HCT116 (cell line): ENCODE measurements around the gene ACVRL1. TPM values are rescaled to one million over a fixed set of nuclear protein-coding genes. Genes with fewer than 3 reads are reported as not detected.

Experiments used
- ATAC-seq: fragments of 200-7000 bp; cut with Tn5 transposase; 2 replicates; pipeline ENCODE4 v1.9.1; 2020; ENCODE audit warnings: mild to moderate bottlenecking, moderate library complexity
- BruUV-seq: library from RNA; stranded (reverse); fragments of 400-500 nt; replicated peaks from 2 replicates; lab custom pipeline; 2021; lab: Mats Ljungman, UMichigan
- CTCF ChIA-PET: fragments of 300-600 bp; sonication (Branson Sonifier 250); formaldehyde crosslinking; loops from one replicate; lab custom pipeline; 2021; ENCODE audit warnings: antibody characterized with exemption; lab: Charles Lee
- POLR2A ChIA-PET: fragments of 300-600, 350-600 bp; sonication (Branson Sonifier 250); formaldehyde crosslinking; loops from one replicate; lab custom pipeline; 2021; ENCODE audit warnings: antibody characterized with exemption; lab: Charles Lee
- RAD21 ChIA-PET, 2 experiments: fragments of 300-600 bp; sonication (Branson Sonifier 250); formaldehyde crosslinking; loops; one replicate each; lab custom pipeline; 2023; ENCODE audit warnings: low total read pairs in 2 of 2; ENCODE audit not compliant: uncharacterized antibody in 2 of 2, unreplicated experiment in 2 of 2, low non-redundant PET in 1 of 2; lab: Charles Lee
- DNase-seq: peaks from one replicate; pipeline ENCODE4 v3.0.0-alpha.2; 2010; ENCODE audit warnings: low read depth, low spot score
- H2AFZ ChIP-seq: fragments of 200-600 bp; shearing (Covaris generic), sonication (generic); 2 replicates; pipeline ENCODE4 v1.6.1; 2017; ENCODE audit warnings: low read depth, mixed run types, mixed read lengths, antibody characterized with exemption, low read length; ENCODE audit not compliant: poor library complexity, severe bottlenecking
- H3K27ac ChIP-seq: 2 replicates; pipeline ENCODE4 v1.5.1; 2012; ENCODE audit warnings: low read depth, low read length
- H3K27me3 ChIP-seq: fragments of 200-600 bp; sonication (generic); 2 replicates; pipeline ENCODE4 v1.6.1; 2016; ENCODE audit warnings: mixed run types, low read length, mixed read lengths; ENCODE audit not compliant: insufficient read depth
- H3K36me3 ChIP-seq, 2 experiments: fragments of 200-500 bp in 1 of 2; fragments of 200-600 bp in 1 of 2; sonication (Bioruptor generic) in 1 of 2; sonication (generic) in 1 of 2; 2 replicates each; pipeline versions ENCODE4 v1.5.1 to v1.6.1; 2014 to 2016; ENCODE audit warnings: low read length in 2 of 2, inconsistent platforms in 1 of 2, mixed read lengths in 1 of 2, mixed run types in 1 of 2; ENCODE audit not compliant: insufficient read depth in 2 of 2, control insufficient read depth in 1 of 2
- H3K4me1 ChIP-seq, 2 experiments: fragments of 200-600 bp in 1 of 2; sonication (generic) in 1 of 2; 2 replicates each; pipeline versions ENCODE4 v1.5.1 to v1.6.1; 2012 to 2017; ENCODE audit warnings: low read length in 2 of 2, inconsistent platforms in 1 of 2, mild to moderate bottlenecking in 1 of 2, mixed read lengths in 1 of 2, mixed run types in 1 of 2, moderate library complexity in 1 of 2; ENCODE audit not compliant: insufficient read depth in 2 of 2, control insufficient read depth in 1 of 2
- H3K4me2 ChIP-seq: fragments of 200-600 bp; sonication (generic); 2 replicates; pipeline ENCODE4 v1.6.1; 2017; ENCODE audit warnings: mixed run types, low read length, mixed read lengths
- H3K4me3 ChIP-seq, 2 experiments: fragments of 200-600 bp in 1 of 2; sonication (generic) in 1 of 2; replicated peaks in 1 of 2; 2 replicates each; pipeline ENCODE4 v1.5.1; 2011 to 2016; ENCODE audit warnings: low read length in 2 of 2, control low read depth in 1 of 2, low read depth in 1 of 2, mild to moderate bottlenecking in 1 of 2, mixed read lengths in 1 of 2, mixed run types in 1 of 2
- H3K79me2 ChIP-seq: fragments of 200-600 bp; sonication (generic); 2 replicates; pipeline ENCODE4 v1.6.1; 2017; ENCODE audit warnings: mild to moderate bottlenecking, mixed run types, low read length, moderate library complexity, mixed read lengths; ENCODE audit not compliant: insufficient read depth
- H3K9ac ChIP-seq: fragments of 200-600 bp; sonication (generic); 2 replicates; pipeline ENCODE4 v1.6.1; 2016; ENCODE audit warnings: low read length, mixed read lengths
- H3K9me2 ChIP-seq: fragments of 200-600 bp; sonication (generic), shearing (Covaris generic); 2 replicates; pipeline ENCODE4 v1.6.1; 2017; ENCODE audit warnings: mixed run types, mild to moderate bottlenecking, moderate library complexity; ENCODE audit not compliant: insufficient read depth
- H3K9me3 ChIP-seq, 2 experiments: fragments of 200-500 bp in 1 of 2; fragments of 200-600 bp in 1 of 2; sonication (Bioruptor generic) in 1 of 2; sonication (generic) in 1 of 2; 2 replicates each; pipeline ENCODE4 v1.6.1; 2014 to 2017; ENCODE audit warnings: low read length in 2 of 2, mixed read lengths in 2 of 2, inconsistent platforms in 1 of 2, low read depth in 1 of 2, mild to moderate bottlenecking in 1 of 2, mixed run types in 1 of 2, moderate library complexity in 1 of 2; ENCODE audit not compliant: control insufficient read depth in 1 of 2, insufficient read depth in 1 of 2
- H4K20me1 ChIP-seq: fragments of 200-600 bp; sonication (generic), shearing (Covaris generic); 2 replicates; pipeline ENCODE4 v1.6.1; 2017; ENCODE audit warnings: mixed run types, mild to moderate bottlenecking, moderate library complexity; ENCODE audit not compliant: insufficient read depth
- EGR1 ChIP-seq: IDR thresholded peaks from 2 replicates; pipeline ENCODE4 v1.6.1; 2012; ENCODE audit warnings: low read depth
- EZH2 ChIP-seq: fragments of 200-600 bp; sonication (generic); IDR thresholded peaks from 2 replicates; pipeline ENCODE4 v1.6.1; 2017; ENCODE audit warnings: antibody characterized with exemption, mixed run types
- EZH2phosphoT487 ChIP-seq: fragments of 200-600 bp; IDR thresholded peaks from 2 replicates; pipeline ENCODE4 v1.6.1; 2018; ENCODE audit warnings: antibody characterized with exemption, borderline replicate concordance
- FOSL1 ChIP-seq: IDR thresholded peaks from 2 replicates; pipeline ENCODE4 v1.6.1; 2012; ENCODE audit warnings: low read depth
- POLR2AphosphoS5 ChIP-seq: IDR thresholded peaks from 2 replicates; pipeline ENCODE4 v1.6.1; 2011; ENCODE audit warnings: mild to moderate bottlenecking, low read depth, low read length, moderate library complexity
- RAD21 ChIP-seq: IDR thresholded peaks from 2 replicates; pipeline ENCODE4 v1.6.1; 2012; ENCODE audit warnings: low read depth, mild to moderate bottlenecking
- REST ChIP-seq: IDR thresholded peaks from 2 replicates; pipeline ENCODE4 v1.6.1; 2012; ENCODE audit warnings: low read depth
- SP1 ChIP-seq: IDR thresholded peaks from 2 replicates; pipeline ENCODE4 v1.6.1; 2012; ENCODE audit warnings: low read depth
- SRF ChIP-seq: IDR thresholded peaks from 2 replicates; pipeline ENCODE4 v1.6.1; 2012; ENCODE audit warnings: low read depth
- TCF7L2 ChIP-seq: IDR thresholded peaks from 2 replicates; pipeline ENCODE4 v1.7.0; 2011; ENCODE audit warnings: borderline replicate concordance, inconsistent platforms; ENCODE audit not compliant: insufficient read depth, insufficient read length; ENCODE audit errors: extremely low read depth
- YY1 ChIP-seq: IDR thresholded peaks from 2 replicates; pipeline ENCODE4 v1.6.1; 2011; ENCODE audit warnings: low read length, low read depth, moderate library complexity, mild to moderate bottlenecking; ENCODE audit not compliant: insufficient replicate concordance; ENCODE audit errors: extremely low read depth
- ZFX ChIP-seq: fragments of 450-650 bp; IDR thresholded peaks from 2 replicates; pipeline ENCODE4 v1.6.1; 2017
- ZNF274 ChIP-seq: fragments of 200-500 bp; sonication (Bioruptor generic); IDR thresholded peaks from 2 replicates; pipeline ENCODE4 v1.6.1; 2014; ENCODE audit warnings: mild to moderate bottlenecking, low read depth, low read length, inconsistent platforms
- intact Hi-C: fragments of 100-400 bp; cut with micrococcal nuclease; formaldehyde crosslinking; loops from 2 replicates; pipeline ENCODE4 v1.10.0; 2022
- total RNA-seq: library from RNA; stranded (reverse); gene quantifications from one replicate; pipeline ENCODE4 v1.2.1, GENCODE V29; 2021; ENCODE audit not compliant: unreplicated experiment
- TF ChIP-seq, protein P1 (sequence below): IDR thresholded peaks from 2 replicates; pipeline ENCODE4 v1.6.1; 2011; ENCODE audit warnings: mild to moderate bottlenecking, low read length, moderate library complexity; ENCODE audit not compliant: insufficient replicate concordance; ENCODE audit errors: extremely low read depth
- TF ChIP-seq, protein P2 (sequence below): IDR thresholded peaks from 2 replicates; pipeline ENCODE4 v1.6.1; 2012
- TF ChIP-seq, protein P3 (sequence below): IDR thresholded peaks from 2 replicates; pipeline ENCODE4 v1.6.1; 2012

The ACVRL1 gene
- total RNA-seq, 1 experiment from 2014 or later: 2.5 TPM

- TF ChIP-seq, protein P1, sequence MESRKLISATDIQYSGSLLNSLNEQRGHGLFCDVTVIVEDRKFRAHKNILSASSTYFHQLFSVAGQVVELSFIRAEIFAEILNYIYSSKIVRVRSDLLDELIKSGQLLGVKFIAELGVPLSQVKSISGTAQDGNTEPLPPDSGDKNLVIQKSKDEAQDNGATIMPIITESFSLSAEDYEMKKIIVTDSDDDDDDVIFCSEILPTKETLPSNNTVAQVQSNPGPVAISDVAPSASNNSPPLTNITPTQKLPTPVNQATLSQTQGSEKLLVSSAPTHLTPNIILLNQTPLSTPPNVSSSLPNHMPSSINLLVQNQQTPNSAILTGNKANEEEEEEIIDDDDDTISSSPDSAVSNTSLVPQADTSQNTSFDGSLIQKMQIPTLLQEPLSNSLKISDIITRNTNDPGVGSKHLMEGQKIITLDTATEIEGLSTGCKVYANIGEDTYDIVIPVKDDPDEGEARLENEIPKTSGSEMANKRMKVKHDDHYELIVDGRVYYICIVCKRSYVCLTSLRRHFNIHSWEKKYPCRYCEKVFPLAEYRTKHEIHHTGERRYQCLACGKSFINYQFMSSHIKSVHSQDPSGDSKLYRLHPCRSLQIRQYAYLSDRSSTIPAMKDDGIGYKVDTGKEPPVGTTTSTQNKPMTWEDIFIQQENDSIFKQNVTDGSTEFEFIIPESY: no peak
Measured at GRCh38 chr12:51910691-51911090, 3.4 kb downstream of the ACVRL1 start (continued).

DNA sequence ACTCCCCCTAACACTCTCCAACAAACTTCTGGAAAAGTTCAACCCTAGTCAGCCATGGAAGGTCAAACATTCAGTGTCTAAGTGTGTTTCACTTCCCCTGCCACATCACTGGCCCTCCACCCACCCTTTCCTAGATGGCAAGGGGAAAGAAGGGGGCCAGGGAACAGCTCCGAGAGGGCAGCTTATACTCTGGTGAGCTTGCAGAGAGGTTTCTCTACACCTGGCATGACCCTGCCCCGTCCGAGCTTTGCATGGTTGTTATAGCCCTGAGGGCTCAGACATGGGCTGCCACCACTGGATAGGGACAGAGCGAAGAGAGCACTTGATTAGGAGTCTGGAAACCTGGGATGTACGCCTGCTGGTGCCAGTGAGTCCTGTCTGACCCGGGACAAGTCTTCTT is 4.0 kb downstream of the ACVRL1 start:
- ChIA-PET POLR2A (no interaction called here), RAD21 (no interaction called here), CTCF (interaction anchor here (3.1 kb wide), 1 partner anchor 16 kb away, joined by 22 read pairs; no protein-coding TSS in a partner anchor)
- H3K4me2 ChIP-seq: no peak overlapping the region
- no peak overlapping the region for H3K4me3 ChIP-seq
- DNase-seq (no peak), ATAC-seq (no peak)
- TF ChIP-seq POLR2AphosphoS5: no peak
- no peak for TF ChIP-seq ZNF274
- TF ChIP-seq RAD21: no peak
- TF ChIP-seq YY1: no peak
- no peak for TF ChIP-seq TCF7L2
- TF ChIP-seq, protein P2, sequence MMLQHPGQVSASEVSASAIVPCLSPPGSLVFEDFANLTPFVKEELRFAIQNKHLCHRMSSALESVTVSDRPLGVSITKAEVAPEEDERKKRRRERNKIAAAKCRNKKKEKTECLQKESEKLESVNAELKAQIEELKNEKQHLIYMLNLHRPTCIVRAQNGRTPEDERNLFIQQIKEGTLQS: no peak
- TF ChIP-seq REST: no peak
- TF ChIP-seq ZFX: no peak
- TF ChIP-seq EZH2: no peak
- no peak for TF ChIP-seq FOSL1
- TF ChIP-seq, protein P3, sequence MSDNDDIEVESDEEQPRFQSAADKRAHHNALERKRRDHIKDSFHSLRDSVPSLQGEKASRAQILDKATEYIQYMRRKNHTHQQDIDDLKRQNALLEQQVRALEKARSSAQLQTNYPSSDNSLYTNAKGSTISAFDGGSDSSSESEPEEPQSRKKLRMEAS: no peak
- no peak for TF ChIP-seq SP1
- no peak for TF ChIP-seq EGR1
- no peak for TF ChIP-seq SRF
- TF ChIP-seq EZH2phosphoT487: no peak
- no peaks in the 10 kb centered on the region for H3K79me2 ChIP-seq
- BruUV-seq: no TSS peak
- no peaks in the 10 kb centered on the region for H4K20me1 ChIP-seq
- no peaks in the 10 kb centered on the region for H3K9me2 ChIP-seq
- intact Hi-C loops: no loop called here
- peaks cover 8 to 21% of the 10 kb centered on the region in 2 experiments for H3K4me1 ChIP-seq
- H3K9me3 ChIP-seq: no peaks in the 10 kb centered on the region
- H2AFZ ChIP-seq: no peak overlapping the region
- H3K27ac ChIP-seq: no peak overlapping the region
- no peak overlapping the region for H3K9ac ChIP-seq
- H3K27me3 ChIP-seq: no peaks in the 10 kb centered on the region
- no peaks in the 10 kb centered on the region for H3K36me3 ChIP-seq
